GM12873 (cell line): ENCODE results near the gene GAB2.

ENCODE experiments used
- CTCF ChIP-seq: IDR thresholded peaks from 2 replicates; pipeline ENCODE4 v1.5.1; 2012; ENCODE audit warnings: low read depth, mild to moderate bottlenecking, moderate library complexity, low read length, control low read depth; ENCODE audit not compliant: insufficient read depth; ENCODE audit errors: missing control alignments

Gene GAB2

GRCh38 chr11:78268591-78269410, 148.8 kb downstream of the GAB2 start:
- TF ChIP-seq CTCF = no peak

GRCh38 chr11:78266451-78266850, 151.2 kb downstream of the GAB2 start:
- no peak for TF ChIP-seq CTCF

- no peak for TF ChIP-seq CTCF
These were observed 152.3 kb downstream of the GAB2 start for GRCh38 chr11:78265326-78265725.

- no peak for TF ChIP-seq CTCF
These were observed 154.9 kb downstream of the GAB2 start for GRCh38 chr11:78262691-78263090.

- TF ChIP-seq CTCF = no peak
These were observed 155.4 kb downstream of the GAB2 start for GRCh38 chr11:78262238-78262637.

GRCh38 chr11:78261828-78262227, 155.8 kb downstream of the GAB2 start:
- TF ChIP-seq CTCF = no peak

- no peak for TF ChIP-seq CTCF
These were observed 156.3 kb downstream of the GAB2 start for GRCh38 chr11:78261367-78261766.
